Activated CD4-positive, alpha-beta T cell treated with anti-CD3 and anti-CD28 coated beads for 4 hours (primary cell): Measurements from ENCODE around the gene NCBP2L.

Experiments used
- DNase-seq, 2 donors: peaks; one replicate each; pipeline ENCODE4 v3.0.0-alpha.2; 2020

Gene NCBP2L

DNA sequence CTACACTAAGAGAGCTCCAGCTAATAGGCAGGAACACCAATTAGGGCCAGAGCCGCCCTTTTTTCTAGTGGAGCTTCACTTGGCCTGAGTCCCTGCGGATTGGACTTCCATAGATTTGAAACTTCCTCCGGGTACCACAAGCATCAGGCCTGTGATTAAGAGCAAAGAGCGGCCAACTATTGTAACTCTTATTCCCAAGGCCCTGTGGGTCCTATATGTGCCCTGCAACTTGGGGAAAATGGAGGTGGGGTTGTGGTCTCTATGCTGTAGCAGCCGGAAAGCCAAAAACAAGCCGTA lies at the start of gene NCBP2L:
NCBP2L (plus strand) TSS at position 198 of the 297 bp plus-strand sequence. CDS start 16,488 bp downstream, outside the sequence.
- DNase-seq = no peak

DNA sequence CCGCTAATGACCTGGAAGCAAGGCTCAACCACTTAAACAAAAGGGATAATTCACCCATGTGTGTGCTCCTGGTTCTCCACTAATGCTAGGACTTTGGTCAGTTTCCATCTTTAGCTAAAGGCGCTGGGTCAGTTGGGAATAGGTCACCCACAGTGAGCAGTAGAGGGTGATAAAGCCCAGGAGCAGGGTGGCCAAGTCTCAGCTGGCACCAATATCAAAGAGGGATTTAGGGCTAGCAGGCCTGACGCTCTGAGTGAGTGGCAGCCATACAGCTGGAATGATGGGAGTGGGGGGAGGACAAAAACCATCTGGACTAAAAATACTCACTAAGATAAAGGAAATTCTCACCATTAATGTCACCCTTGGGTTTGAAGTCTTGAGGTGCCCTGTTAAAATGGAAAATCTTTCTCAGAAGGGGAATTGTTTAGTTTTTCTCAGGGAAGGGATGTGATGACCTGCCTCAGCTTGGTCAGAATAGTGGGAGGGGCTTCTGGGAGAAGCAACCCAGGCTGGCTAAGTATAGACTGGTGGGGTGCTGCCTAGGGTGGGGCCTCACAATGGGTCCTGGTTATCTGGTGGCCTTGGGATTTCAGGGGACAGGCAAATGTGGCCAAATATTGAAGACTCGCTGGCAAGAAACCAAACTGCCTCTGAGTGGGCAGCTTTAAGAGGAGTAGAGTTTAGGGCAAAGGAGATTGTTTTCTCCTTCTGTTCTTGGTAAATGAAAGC lies 49.0 kb upstream of the NCBP2L start:
- DNase-seq = no peak

DNA sequence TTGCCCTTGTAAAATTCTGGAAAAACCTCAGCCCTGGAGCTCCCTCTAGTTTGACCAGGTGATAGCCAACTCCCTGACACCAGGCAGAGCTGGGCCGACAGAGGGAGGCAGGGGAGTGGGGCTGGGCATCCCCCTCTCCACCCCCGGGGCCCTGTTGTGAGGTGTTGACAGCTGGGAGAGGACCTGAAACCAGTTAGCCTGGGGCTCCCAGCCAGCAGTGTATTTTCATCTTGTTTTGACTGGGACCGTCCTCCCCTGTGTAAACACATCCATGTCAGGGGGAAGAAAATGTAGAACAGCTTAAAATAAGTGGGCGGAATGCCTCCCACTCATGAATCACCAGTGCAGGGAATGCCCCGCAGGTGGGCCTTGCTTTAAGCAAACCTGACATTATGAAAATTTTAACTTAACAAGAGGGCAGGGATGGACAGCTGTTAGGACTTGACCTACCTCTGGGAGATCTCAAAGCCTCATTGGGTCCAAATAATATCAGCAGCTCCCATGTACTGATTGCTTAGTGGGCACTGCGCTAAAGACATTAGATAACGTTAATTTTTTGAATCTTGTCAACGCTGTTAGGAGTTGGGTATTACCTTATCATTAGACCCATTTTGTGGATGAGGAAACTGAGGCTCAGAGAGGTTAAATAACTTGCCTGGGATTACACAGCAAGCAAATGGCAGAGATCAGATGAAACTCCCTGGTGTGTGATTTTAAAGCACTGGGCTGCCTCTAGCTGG lies 47.8 kb upstream of the NCBP2L start:
- DNase-seq = no peak

DNA sequence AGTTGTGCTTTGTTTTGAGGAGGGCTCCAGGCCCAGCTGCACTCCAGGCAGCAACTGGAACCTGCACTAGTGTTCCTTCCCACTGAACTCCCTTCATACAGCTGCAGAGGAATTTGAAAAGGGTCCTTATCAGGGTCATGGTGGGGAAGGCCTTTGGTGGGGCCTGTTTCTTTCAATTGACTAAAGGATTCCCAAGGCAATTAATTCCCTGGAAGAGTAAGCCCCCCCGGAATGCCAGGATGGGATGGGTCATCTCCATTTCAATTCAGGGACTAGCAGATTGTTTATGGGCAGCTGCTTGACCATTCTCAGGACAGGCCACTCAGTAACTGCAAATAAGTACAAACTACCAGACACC lies 47.3 kb upstream of the NCBP2L start:
- no peak for DNase-seq

DNA sequence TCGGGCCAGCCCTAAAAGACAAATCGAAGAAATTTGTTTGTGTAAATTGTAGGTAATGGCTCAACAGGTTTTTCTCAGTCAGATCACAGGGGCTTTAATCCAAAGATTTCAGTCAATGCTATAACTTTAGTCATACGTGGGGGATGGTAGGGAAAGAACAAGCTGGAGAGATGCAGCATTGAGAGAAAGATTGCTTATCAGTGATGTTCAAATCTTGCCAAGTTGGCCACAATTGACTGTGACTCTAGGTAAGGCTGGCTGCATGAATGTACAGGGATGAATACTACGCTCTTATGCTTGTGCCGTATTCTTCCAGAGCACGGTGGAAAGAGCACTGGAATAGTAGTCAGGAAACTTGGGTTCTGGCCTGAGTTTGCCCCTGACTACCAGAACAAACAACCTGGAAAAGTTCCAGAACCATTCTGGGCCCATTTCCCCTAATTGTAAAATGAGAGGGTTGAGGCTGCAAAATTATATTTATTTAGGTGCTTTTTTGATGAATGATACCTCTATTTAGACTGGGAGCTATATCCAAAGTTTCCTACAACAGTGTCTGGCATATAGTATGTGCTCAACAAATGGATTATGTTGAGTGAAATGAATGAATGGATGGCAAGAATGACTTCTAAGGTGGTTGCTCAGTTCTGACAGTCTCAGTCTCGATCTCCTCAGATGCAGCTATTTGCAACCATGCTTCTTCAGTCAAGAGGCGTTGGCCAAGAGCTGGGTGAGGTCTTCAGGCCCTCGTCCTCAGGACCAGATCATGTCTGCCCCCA lies 46.4 kb upstream of the NCBP2L start:
- no peak for DNase-seq

DNA sequence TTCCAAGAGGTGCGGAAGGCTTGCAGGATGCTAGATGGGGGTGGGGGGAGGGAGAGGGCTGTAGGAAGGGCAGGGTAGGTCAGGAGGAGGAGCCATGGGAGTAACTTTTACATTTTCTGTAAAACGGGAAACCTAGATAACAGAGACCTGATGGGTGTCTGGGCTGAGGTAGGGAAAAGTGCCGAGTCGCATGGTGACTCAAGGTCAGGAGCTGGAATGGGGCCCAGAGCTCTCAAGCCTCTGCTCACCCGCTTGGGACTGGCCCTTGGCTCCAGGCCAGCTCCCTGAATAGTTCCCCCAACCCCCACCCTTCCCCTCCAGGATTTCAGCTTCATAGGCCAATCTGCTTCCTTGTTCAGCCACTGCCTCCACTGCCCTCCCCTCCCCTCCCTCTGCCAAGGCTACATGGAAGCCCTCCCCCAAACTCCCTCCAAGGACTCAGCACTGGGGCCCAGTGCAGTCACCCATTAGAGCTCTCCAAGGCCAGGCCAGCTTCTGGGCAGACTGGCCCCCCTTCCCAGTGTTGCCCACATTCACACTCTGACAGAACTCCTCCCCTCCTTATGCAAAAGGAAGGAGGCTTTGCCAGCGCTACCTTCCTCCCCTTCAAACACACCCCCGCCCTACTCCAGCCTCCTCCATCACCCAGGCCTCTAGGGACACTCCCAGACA lies 45.6 kb upstream of the NCBP2L start:
- no peak for DNase-seq

DNA sequence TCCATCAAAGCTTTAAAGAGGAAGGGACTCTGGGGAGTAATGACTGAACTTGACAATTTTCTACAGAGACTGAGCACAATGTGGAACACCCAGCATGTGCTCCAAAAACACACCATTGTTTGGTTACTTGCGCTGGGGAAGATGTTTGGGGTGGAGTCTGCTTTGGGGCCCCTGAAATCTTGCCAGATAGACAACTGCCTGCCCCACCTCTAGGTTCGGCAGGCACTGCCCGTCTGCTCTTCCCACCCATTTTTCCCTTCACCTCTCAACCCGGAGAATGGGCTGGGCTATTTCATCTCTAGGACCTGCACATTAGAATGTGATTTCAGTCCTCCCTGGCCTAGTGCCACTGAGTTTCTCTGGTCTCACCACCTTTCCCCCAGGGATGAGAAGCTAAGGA lies 43.8 kb upstream of the NCBP2L start:
- no peak for DNase-seq

DNA sequence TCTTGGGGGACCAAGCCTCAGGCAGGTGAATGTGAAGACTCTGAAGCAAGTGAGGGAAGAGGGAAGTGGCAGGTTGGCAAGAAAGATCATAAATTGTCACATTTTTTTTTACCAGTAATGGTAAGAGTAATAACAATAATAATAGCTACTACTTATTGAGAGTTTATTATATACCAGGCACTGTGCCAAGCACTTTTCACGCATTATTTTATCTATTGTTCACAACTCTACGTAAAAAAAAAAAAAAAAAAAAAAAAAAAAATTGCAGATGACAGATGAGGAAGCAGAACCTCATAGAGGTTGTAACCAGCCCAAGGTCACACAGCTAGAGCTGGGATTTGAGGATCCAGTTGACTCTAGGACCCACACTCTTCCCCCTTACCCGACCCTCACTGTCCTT lies 42.9 kb upstream of the NCBP2L start:
- no peak for DNase-seq

DNA sequence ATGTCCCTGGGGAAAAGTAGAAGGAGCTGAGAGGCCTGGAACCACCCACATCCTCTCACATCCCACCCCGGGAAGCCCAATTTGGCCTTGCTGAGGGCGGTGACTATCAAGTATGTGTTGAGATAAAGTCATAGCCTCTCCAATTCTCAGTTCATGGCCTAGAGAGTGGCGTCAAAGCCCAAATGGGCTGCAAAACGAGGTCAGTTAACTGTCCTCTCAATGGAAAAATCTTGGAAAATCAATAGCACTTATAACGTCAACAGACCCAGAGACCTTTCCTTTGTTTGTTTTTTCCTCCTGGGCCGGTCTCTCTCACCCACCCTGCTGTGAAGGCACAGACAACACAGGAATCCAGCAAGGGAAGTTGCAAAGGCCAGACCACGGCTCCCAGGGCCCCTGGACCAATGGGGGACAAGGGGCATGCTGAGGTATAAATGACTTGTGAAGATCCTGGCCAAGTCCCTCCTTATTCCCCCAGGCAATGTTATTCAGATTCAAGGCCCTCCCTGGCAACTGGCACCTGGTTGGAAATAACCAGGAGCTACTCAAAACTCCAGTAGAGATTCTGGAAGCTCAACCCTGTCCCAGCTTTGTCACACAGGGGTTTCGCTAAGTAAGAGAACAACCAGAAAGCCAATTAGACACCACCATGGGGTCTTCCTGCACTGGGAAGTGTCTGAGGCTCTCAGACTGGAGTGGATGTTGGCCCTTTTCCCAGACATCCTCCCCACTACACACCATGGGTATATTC lies 40.6 kb upstream of the NCBP2L start:
- no peak for DNase-seq

DNA sequence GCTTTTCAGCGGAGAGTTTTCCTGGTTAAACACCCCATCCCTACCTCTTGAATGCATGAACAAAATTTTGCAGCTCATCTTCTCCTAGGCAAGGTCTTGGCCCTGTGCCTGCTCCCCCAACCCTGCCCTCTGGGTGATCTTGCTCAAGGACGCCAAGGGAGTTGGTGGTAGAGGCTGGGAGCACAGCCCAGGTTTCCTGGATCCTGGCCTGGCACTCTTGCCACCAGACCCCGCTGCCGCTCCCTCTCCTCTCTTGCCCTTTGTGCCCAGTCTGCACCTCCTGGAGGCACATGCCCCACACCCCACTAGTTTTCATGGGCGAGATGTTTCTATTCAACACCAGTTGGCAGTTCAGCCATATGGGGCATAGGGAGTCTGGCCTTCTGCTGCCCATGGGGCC lies 39.3 kb upstream of the NCBP2L start:
- DNase-seq = no peak

DNA sequence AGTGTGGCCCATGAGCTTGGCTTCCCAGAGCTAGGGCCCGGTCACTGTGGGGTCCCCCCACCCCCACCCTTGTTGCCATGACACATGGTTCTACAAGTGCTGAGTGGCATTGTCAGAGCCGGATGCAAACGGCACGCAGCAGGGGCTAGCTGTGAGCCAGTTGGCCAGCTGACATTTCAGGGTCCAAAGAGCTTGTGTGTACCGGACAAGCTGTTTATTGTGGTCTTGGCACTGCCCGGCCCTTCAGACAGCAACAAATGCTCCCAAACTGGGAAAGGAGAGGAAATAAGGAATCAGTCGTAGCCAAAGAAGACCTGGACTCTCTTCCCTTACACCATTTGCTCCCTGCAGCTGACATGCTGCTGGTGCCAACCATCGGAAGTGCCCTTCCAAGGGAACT lies 38.8 kb upstream of the NCBP2L start:
- DNase-seq = no peak

DNA sequence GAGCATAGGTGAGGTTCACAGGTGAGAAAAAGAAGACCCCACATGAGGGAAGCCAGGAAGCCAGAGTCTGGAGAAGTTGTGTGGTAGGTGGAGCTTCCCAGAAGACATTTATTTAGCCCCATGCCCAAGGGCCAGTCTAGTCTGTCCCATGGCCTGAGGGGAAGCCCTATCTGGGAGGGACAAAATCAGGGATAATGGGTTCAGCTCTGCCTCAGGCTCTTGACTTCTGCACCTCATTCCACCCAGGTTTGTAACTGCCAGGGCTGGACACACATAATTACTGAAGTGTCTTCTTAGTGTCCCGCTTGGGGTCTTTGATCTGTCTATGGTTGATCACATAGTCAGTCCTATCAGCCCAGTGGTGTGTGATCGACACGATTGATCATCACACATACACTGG lies 38.0 kb upstream of the NCBP2L start:
- DNase-seq = no peak

DNA sequence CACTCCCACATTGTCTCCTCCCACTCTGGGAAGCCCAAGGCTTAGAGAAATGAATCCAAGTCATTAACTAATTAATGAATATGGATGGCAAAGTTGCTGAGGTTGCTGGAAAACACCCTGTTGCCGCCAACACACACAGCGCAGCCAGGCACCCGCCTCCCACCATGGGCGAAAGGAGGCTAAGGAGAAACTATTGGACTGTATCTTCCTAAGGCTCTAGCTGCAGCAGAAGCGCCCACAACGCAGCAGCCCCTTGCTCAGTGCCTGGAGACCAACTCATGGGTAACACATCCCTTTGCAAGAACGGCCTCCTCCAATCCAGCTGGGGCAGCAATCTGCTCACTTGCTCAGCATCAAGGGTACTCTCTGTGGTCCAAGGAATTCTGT lies 36.1 kb upstream of the NCBP2L start:
- DNase-seq = no peak

DNA sequence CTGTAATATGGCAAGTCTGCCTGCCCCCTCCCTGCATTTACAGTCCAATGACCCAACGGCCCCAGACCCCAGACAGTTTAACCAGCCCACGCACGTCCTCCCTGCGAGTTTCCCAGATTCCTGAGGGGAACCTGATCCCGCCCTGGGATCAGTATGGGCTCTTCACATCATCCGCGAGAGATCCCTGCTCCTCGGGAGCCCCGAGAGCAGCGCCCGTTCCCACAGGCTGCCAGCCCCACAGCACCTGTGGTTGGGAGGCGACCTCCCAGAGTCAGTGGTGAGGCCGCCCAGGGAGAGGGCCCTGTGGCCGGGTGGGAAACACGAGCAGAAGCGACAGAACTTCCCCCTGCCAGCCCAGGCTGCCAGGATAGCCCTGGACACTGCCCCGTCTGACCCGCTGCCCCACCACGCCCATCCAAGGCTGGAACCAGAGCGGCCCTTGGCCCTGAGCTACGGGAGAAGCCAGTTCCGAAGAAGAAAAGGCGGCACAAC lies 34.8 kb upstream of the NCBP2L start:
- peak in 1 of 2 donors; percentile 2 for DNase-seq

DNA sequence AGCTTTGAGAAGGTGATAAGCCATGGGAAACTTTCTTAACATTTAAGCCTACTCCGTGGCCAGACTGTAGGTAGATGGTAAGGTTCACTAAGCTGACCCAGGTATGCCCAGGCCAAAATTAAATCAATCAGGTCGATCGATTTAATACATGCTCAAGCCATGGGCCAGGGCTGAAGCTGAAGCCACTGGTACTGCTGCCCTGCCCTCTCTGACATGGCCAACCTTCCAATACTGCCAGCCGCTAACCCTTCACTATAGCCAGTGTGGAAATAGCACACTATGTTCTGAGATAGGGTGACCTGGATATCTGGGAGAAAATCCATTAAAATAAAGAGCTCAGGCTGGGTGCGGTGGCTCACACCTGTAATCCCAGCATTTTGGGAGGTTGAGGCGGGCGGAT lies 33.5 kb upstream of the NCBP2L start:
- no peak for DNase-seq

DNA sequence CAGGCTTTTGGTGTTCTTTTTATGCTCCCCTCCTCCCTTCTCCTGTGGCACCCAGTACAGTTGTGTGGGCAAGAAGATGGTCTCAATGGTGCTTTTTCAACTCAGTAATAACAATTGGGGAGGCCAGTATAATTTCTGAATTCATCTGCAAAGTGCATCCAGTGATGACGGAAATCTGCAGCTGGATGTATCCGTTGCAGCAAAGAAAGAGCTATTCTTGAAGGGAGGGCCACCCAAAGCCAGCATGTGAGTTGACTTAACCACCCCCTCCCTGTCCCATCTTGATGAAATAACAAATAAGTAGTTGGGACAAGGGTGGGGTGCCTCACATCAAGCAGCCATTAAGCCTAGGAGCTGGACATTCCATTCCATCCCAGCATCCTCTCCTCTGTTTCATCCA lies 32.7 kb upstream of the NCBP2L start:
- no peak for DNase-seq

DNA sequence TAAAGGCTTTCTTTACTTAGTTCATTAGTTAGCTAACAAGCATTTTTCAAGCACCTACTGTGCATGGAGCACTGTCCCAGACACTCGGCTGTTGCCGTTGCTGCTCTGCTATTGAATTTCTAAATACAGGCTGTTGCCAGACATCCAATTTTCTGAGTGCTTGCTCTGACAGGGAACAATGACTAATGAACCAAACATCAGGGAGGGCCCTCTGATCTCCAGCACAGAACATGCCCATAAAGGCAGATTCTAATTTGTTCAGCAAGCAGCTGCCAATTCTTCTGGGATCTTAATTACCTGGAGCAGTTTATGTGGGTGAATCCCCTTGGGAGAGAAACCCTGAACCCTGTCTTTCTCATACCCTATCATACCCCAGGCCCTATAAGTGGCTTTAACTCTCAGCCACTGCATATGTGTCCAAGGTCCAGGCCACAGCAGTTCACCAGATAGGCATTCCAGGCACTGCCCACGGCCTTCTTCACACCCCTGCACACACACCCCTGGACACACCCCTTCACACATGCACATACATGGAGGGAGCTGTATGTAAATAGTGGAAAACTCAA lies 29.9 kb upstream of the NCBP2L start:
- DNase-seq = no peak

DNA sequence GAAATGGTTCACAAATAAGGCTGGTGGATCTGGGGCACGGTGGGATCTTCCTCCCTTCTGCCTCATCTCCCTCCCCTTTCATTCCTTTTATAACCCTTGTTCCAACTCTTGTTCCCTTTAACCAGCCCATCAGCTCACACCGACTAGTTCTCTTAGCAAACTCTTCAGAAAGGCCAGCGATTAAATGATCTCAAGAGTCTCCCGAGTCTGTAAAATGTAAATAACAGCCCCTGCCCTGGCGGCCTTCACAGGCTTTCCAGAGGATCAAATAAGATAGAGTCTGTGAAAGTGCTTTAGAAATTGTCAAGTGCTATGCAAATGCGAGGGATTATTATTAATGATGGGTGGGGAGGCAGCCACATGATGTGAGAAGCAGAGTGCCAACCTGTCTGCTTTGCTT lies 29.0 kb upstream of the NCBP2L start:
- DNase-seq = no peak

DNA sequence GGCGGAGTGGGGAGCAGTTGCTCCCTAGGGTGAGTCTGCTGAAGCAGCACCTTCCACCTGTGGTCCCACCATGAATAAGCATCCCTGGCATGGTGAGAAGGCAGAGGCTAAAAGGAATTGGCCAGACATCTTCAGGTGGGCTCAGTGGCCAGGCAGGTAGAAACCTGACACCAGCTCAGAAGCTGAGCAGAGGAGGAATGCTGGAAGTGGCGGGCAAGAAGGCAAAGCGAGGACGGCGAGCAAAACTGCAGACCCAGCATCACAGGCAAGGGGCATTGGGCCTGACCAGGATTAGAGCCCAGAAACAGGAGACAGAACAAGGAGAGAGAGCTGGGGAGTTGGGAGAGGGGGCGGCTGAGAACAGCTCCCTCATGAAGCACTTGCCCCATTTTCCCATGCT lies 27.3 kb upstream of the NCBP2L start:
- no peak for DNase-seq

DNA sequence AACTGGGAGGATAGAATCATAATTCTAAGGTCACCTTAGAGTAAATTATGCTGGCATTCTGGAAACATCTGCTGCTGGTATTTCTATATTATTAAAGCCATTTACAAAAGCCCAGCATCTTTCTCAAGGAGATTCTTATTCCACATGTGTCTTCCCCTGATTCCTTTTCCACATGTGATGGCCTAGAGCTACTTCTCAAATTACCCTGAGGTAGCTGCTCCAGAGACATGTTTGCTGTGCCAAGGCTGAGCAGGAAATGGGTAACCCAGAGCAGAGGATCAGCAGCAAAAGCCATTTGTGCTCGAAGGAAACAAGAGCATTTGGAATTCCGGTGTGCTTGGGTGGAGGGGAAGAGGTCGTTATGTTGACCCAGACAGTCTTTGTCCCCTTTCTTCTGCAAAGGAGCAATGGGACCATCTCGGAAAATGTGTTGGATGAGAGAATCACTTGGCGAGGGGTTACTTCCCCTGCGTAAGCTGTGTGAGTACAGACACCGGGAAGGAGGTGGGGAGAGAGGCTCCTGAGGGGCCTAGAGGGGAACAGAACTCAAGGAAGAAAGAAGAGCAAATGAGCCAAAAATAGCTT lies 26.6 kb upstream of the NCBP2L start:
- DNase-seq = no peak

DNA sequence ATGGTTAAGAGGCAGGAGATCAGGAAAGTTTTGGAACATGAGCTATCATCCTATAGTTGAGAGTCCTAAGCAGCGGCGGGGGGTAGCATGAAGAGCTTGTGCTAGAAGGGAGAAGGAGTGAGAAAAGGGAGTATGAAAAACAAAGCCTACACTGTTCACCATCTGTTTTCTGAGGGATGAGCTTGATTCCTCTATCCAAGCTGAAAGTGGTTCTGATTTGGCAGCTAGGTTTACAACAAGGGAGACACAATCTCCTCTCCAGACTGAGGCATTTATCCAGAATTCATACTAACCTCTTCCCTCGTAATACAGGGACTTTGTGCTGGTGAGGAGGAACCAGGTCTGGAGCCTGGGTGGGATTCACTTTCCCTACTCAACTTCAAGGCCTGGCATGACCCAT lies 25.5 kb upstream of the NCBP2L start:
- no peak for DNase-seq

DNA sequence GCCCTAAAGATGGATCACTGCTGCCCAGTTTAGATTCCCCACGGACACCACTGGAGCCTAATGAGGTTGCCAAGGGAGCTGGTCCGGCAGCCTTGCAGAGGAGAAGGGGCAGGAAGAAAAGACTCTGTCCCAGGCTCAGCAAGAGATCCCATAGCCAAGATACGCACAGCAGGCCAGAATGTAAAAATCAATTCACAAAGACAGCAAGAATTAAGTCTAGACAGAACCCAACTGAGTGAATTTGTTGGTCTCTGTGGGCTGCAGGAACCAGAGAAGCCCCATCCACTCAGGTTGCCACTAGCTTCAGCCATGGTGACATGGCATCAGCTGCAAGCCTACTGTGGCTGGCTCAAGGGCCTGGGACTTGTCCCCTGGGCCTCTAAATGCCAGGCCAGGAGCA lies 24.8 kb upstream of the NCBP2L start:
- DNase-seq = no peak
